MCF 10A (cell line): ENCODE measurements around the gene TMEM256. TPM values are rescaled to one million over a fixed set of nuclear protein-coding genes. Genes with fewer than 3 reads are reported as not detected.
"Not testable (repeated sequence)": the region's sequence is repeated elsewhere in the genome, so short reads cannot be mapped to it uniquely, and the experiment has no call there.

Experiments
- BruUV-seq: library from RNA; stranded (reverse); fragments of 400-500 nt; replicated peaks from 2 replicates; lab custom pipeline; 2021; lab: Mats Ljungman, UMichigan
- CTCF ChIA-PET: fragments of 300-600 bp; sonication (Branson Sonifier 250); formaldehyde crosslinking; extraction: SDS; loops from one replicate; lab custom pipeline; 2021; ENCODE audit warnings: antibody characterized with exemption, inconsistent platforms; lab: Yijun Ruan, JAX
- POLR2A ChIA-PET: fragments of 300-600, 350-650 bp; sonication (Branson Sonifier 250); formaldehyde crosslinking; extraction: SDS; loops from one replicate; lab custom pipeline; 2020; ENCODE audit warnings: antibody characterized with exemption, inconsistent platforms; lab: Yijun Ruan, JAX
- DNase-seq: peaks from one replicate; pipeline ENCODE4 v3.0.0-alpha.2; 2018; ENCODE audit not compliant: unreplicated experiment
- H3K27ac Mint-ChIP-seq: one replicate; pipeline ENCODE4 v1.8.0; 2022; ENCODE audit warnings: mild to moderate bottlenecking, low read depth, mixed read lengths; ENCODE audit not compliant: unreplicated experiment
- H3K27me3 Mint-ChIP-seq: one replicate; pipeline ENCODE4 v1.8.0; 2022; ENCODE audit warnings: mixed read lengths; ENCODE audit not compliant: insufficient read depth, unreplicated experiment
- H3K36me3 Mint-ChIP-seq: one replicate; pipeline ENCODE4 v1.8.0; 2022; ENCODE audit warnings: mild to moderate bottlenecking, moderate library complexity, mixed read lengths; ENCODE audit not compliant: insufficient read depth, unreplicated experiment
- H3K4me1 Mint-ChIP-seq: one replicate; pipeline ENCODE4 v1.8.0; 2022; ENCODE audit warnings: mixed read lengths; ENCODE audit not compliant: insufficient read depth, unreplicated experiment
- H3K4me3 Mint-ChIP-seq: one replicate; pipeline ENCODE4 v1.8.0; 2022; ENCODE audit warnings: mild to moderate bottlenecking, moderate library complexity, mixed read lengths; ENCODE audit not compliant: unreplicated experiment
- H3K9me3 Mint-ChIP-seq: one replicate; pipeline ENCODE4 v1.8.0; 2022; ENCODE audit warnings: mixed read lengths; ENCODE audit not compliant: unreplicated experiment
- CTCF ChIP-seq: fragments of 200-600 bp; IDR thresholded peaks from one replicate; pipeline ENCODE4 v1.8.0; 2022; ENCODE audit warnings: antibody characterized with exemption, mild to moderate bottlenecking; ENCODE audit not compliant: unreplicated experiment
- intact Hi-C: fragments of 100-400 bp; cut with micrococcal nuclease; formaldehyde crosslinking; loops from 2 replicates; pipeline ENCODE4 v1.14.1; 2022
- total RNA-seq: library from RNA; stranded (reverse); gene quantifications from 2 replicates; pipeline ENCODE4 v1.2.3, GENCODE V29; 2022

Gene TMEM256
- total RNA-seq, 1 experiment from 2014 or later, result 42.9 TPM

GRCh38 chr17:7379134-7379533 is 24.8 kb downstream of the TMEM256 start:
- CTCF ChIA-PET, result no interaction called here
- no peak for TF ChIP-seq CTCF
- POLR2A ChIA-PET, result no interaction called here
- DNase-seq, result no peak
- Mint-ChIP-seq H3K36me3 (peaks cover 12% of the 10 kb centered on the region), H3K9me3 (peaks cover 9% of the 10 kb centered on the region), H3K4me3 (peak overlapping the region; percentile 14), H3K4me1 (peaks cover 13% of the 10 kb centered on the region), H3K27me3 (no peaks in the 10 kb centered on the region), H3K27ac (no peak overlapping the region)
- intact Hi-C loops, result no loop called here
- no TSS peak for BruUV-seq

- POLR2A ChIA-PET, result no interaction called here
- BruUV-seq, result no TSS peak
- Mint-ChIP-seq H3K9me3 (peaks cover 6% of the 10 kb centered on the region), H3K4me1 (no peaks in the 10 kb centered on the region), H3K36me3 (no peaks in the 10 kb centered on the region), H3K27me3 (no peaks in the 10 kb centered on the region), H3K27ac (no peak overlapping the region), H3K4me3 (no peak overlapping the region)
- intact Hi-C loops, result no loop called here
- CTCF ChIA-PET, result interaction anchor here (1.3 to 1.5 kb wide), 2 partner anchors 19 to 63 kb away, joined by 3 to 4 read pairs; partner anchors contain the start of gene TMEM95
- TF ChIP-seq CTCF, result no peak
- DNase-seq, result no peak
Measured at GRCh38 chr17:7374353-7374752, 29.5 kb downstream of the TMEM256 start.

DNA sequence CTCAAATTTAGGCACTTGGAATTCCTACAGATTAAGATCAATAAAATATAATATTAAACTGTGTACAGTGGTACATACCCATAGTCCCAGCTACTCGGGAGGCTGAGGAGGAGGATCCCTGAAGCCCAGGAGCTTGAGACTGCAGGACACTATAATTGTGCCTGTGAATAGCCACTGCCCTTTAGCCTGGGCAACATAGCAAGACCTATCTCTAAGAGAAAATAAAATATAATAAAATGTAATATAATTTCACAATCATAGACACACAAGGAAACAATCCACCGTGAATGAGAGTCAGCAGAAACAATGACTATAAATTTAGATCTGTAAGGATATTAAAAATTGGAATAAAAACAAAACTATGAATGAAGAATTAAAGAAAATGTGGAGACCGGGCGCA is 33.0 kb downstream of the TMEM256 start:
- no peaks in the 10 kb centered on the region for H3K36me3 Mint-ChIP-seq
- no TSS peak for BruUV-seq
- DNase-seq, result no peak
- no peak overlapping the region for H3K27ac Mint-ChIP-seq
- H3K9me3 Mint-ChIP-seq, result no peaks in the 10 kb centered on the region
- ChIA-PET CTCF (interaction anchor here (2.1 kb wide), 1 partner anchor 15 kb away, joined by 12 read pairs; no protein-coding TSS in a partner anchor), POLR2A (interaction anchor here (1.1 to 1.7 kb wide), 2 partner anchors 10 to 71 kb away, joined by 3 to 4 read pairs; partner anchors contain the start of gene TNK1)
- intact Hi-C loops, result no loop called here
- no peak for TF ChIP-seq CTCF
- no peak overlapping the region for H3K4me3 Mint-ChIP-seq
- H3K4me1 Mint-ChIP-seq, result no peaks in the 10 kb centered on the region
- no peaks in the 10 kb centered on the region for H3K27me3 Mint-ChIP-seq

GRCh38 chr17:7369825-7370224 is 34.1 kb downstream of the TMEM256 start:
- H3K27ac Mint-ChIP-seq, result no peak overlapping the region
- DNase-seq, result no peak
- H3K36me3 Mint-ChIP-seq, result no peaks in the 10 kb centered on the region
- no peaks in the 10 kb centered on the region for H3K9me3 Mint-ChIP-seq
- no peak overlapping the region for H3K4me3 Mint-ChIP-seq
- ChIA-PET CTCF (interaction anchor here (2.1 kb wide), 1 partner anchor 14 kb away, joined by 12 read pairs; no protein-coding TSS in a partner anchor), POLR2A (interaction anchor here (1.1 kb wide), 1 partner anchor 70 kb away, joined by 3 read pairs; no protein-coding TSS in a partner anchor)
- H3K27me3 Mint-ChIP-seq, result no peaks in the 10 kb centered on the region
- intact Hi-C loops, result no loop called here
- no TSS peak for BruUV-seq
- no peaks in the 10 kb centered on the region for H3K4me1 Mint-ChIP-seq
- no peak for TF ChIP-seq CTCF

DNA sequence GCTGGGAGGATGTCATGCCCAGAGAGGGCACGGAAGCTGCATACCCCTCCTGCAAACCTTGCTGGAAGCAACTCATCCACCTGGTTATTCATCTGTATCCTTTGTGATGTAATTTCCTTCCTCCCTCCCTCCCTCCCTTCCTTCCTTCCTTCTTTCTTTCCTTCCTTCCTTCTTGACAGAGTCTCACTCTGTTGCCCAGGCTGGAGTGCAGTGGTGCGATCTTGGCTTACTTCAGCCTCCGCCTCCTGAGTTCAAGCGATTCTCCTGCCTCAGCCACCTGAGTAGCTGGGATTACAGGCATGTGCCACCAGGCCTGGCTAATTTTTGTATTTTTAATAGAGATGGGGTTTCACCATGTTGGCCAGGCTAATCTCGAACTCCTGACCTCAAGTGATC is 35.3 kb downstream of the TMEM256 start:
- CTCF ChIA-PET, result interaction anchor here (2.1 kb wide), 1 partner anchor 12 kb away, joined by 14 read pairs; no protein-coding TSS in a partner anchor
- H3K27ac Mint-ChIP-seq, BruUV-seq, H3K4me1 Mint-ChIP-seq, H3K4me3 Mint-ChIP-seq, intact Hi-C loops, DNase-seq, H3K27me3 Mint-ChIP-seq, H3K9me3 Mint-ChIP-seq, H3K36me3 Mint-ChIP-seq: not testable (repeated sequence)
- POLR2A ChIA-PET, result interaction anchor here (1.0 kb wide), 1 partner anchor 12 kb away, joined by 3 read pairs; no protein-coding TSS in a partner anchor
